HepG2 (cell line): ENCODE data around the gene PPP2R2B. TPM values are rescaled to one million over a fixed set of nuclear protein-coding genes. Genes with fewer than 3 reads are reported as not detected.

ENCODE experiments used
- ATAC-seq: fragments of 200-7000 bp; cut with Tn5 transposase; 3 replicates; pipeline ENCODE4 v1.9.1; 2020; ENCODE audit warnings: mild to moderate bottlenecking, moderate library complexity
- BruUV-seq: library from RNA; stranded (reverse); fragments of 400-500 nt; replicated peaks from 2 replicates; lab custom pipeline; 2021; lab: Mats Ljungman, UMichigan
- CTCF ChIA-PET: fragments of 300-600 bp; formaldehyde crosslinking; extraction: SDS; loops from one replicate; lab custom pipeline; 2021; ENCODE audit warnings: low total read pairs, inconsistent platforms, low intra/inter-chr PET ratio; lab: Yijun Ruan, JAX
- POLR2A ChIA-PET: fragments of 350-600 bp; sonication (Branson Sonifier 250); formaldehyde crosslinking; loops from one replicate; lab custom pipeline; 2020; ENCODE audit warnings: antibody characterized with exemption, inconsistent platforms; lab: Yijun Ruan, JAX
- DNase-seq: peaks from one replicate; pipeline ENCODE4 v3.0.0-alpha.2; 2015; ENCODE audit warnings: low spot score
- FAIRE-seq: peaks from 3 replicates; lab custom pipeline; 2011; peaks lifted over from hg19 to GRCh38; lab: Jason Lieb, UNC
- H2AFZ ChIP-seq: one replicate; pipeline ENCODE4 v1.6.1; 2011; ENCODE audit warnings: low read length, inconsistent platforms
- H3K27ac ChIP-seq: fragments of 300-600 bp; 3 replicates; pipeline ENCODE4 v1.8.0; 2011; ENCODE audit warnings: mixed run types, mild to moderate bottlenecking, mixed read lengths, low read length, inconsistent platforms; ENCODE audit not compliant: insufficient read depth; ENCODE audit errors: extremely low read length
- H3K27me3 ChIP-seq, 2 experiments: fragments of 200-600 bp in 1 of 2; 2 replicates in 1 of 2; 3 replicates in 1 of 2; pipeline versions ENCODE4 v1.6.0 to v1.8.0; 2011; ENCODE audit warnings: low read length in 2 of 2, mild to moderate bottlenecking in 2 of 2, moderate library complexity in 2 of 2, inconsistent platforms in 1 of 2; ENCODE audit not compliant: insufficient read depth in 2 of 2, control insufficient read depth in 1 of 2
- H3K36me3 ChIP-seq, 2 experiments: fragments of 200-600 bp in 1 of 2; replicated peaks in 1 of 2; 2 replicates in 1 of 2; 3 replicates in 1 of 2; pipeline versions ENCODE4 v1.5.1 to v1.8.0; 2011; ENCODE audit warnings: low read length in 2 of 2, inconsistent platforms in 1 of 2; ENCODE audit not compliant: insufficient read depth in 2 of 2, control insufficient read depth in 1 of 2
- H3K4me1 ChIP-seq: 2 replicates; pipeline ENCODE4 v1.5.1; 2012; ENCODE audit warnings: low read length, inconsistent platforms; ENCODE audit not compliant: insufficient read depth
- H3K4me2 ChIP-seq: 2 replicates; pipeline ENCODE4 v1.6.0; 2011; ENCODE audit warnings: low read depth, low read length, inconsistent platforms
- H3K4me3 ChIP-seq, 3 experiments: fragments of 200-600 bp in 1 of 3; sonication (generic), shearing (Covaris generic) in 1 of 3; replicated peaks in 1 of 3; 2 replicates each; pipeline ENCODE4 v1.5.1; 2011 to 2016; ENCODE audit warnings: low read length in 3 of 3, inconsistent platforms in 2 of 3, low read depth in 2 of 3, mild to moderate bottlenecking in 2 of 3, control low read depth in 1 of 3, mixed read lengths in 1 of 3; ENCODE audit not compliant: insufficient read depth in 1 of 3
- H3K79me2 ChIP-seq: one replicate; pipeline ENCODE4 v1.6.1; 2011; ENCODE audit warnings: low read length, inconsistent platforms; ENCODE audit not compliant: insufficient read depth
- H3K9ac ChIP-seq: 2 replicates; pipeline ENCODE4 v1.6.0; 2011; ENCODE audit warnings: mild to moderate bottlenecking, low read depth, low read length, inconsistent platforms; ENCODE audit not compliant: insufficient read depth
- H3K9me3 ChIP-seq: 2 replicates; pipeline ENCODE4 v1.5.1; 2012; ENCODE audit warnings: mild to moderate bottlenecking, low read length
- H4K20me1 ChIP-seq: 2 replicates; pipeline ENCODE4 v1.6.0; 2011; ENCODE audit warnings: inconsistent platforms, mild to moderate bottlenecking, low read length, moderate library complexity; ENCODE audit not compliant: insufficient read depth
- AGO2 ChIP-seq: fragments of 200-400 bp; formaldehyde crosslinking; optimal IDR thresholded peaks from 2 replicates; pipeline ENCODE3; 2017; ENCODE audit warnings: mild to moderate bottlenecking, low read depth, low read length, moderate library complexity
- LCORL ChIP-seq, 2 experiments: fragments of 450-650 bp in 1 of 2; sonication (generic) in 1 of 2; formaldehyde crosslinking in 1 of 2; IDR thresholded peaks; 2 replicates each; pipeline versions ENCODE4 v1.5.0 to v1.6.1; 2017 to 2020; ENCODE audit warnings: antibody characterized with exemption in 1 of 2, missing genetic modification reagents in 1 of 2
- SALL2 ChIP-seq: sonication (generic); formaldehyde crosslinking; IDR thresholded peaks from 2 replicates; pipeline ENCODE4 v1.8.1; 2023; ENCODE audit warnings: mild to moderate bottlenecking, missing genetic modification reagents, inconsistent platforms
- SOX6 ChIP-seq, 2 experiments: fragments of 450-650 bp in 1 of 2; sonication (generic) in 1 of 2; formaldehyde crosslinking in 1 of 2; IDR thresholded peaks; 2 replicates each; pipeline versions ENCODE4 v1.4.0 to v1.6.1; 2017 to 2020; ENCODE audit warnings: antibody characterized with exemption in 1 of 2, mild to moderate bottlenecking in 1 of 2, missing genetic modification reagents in 1 of 2
- U2AF1 ChIP-seq: fragments of 200-400 bp; formaldehyde crosslinking; optimal IDR thresholded peaks from 2 replicates; pipeline ENCODE3; 2017; ENCODE audit warnings: mild to moderate bottlenecking, low read depth, low read length
- ZBTB21 ChIP-seq: sonication (generic); formaldehyde crosslinking; IDR thresholded peaks from 2 replicates; pipeline ENCODE4 v1.4.0; 2020; ENCODE audit warnings: missing genetic modification reagents
- ZNF274 ChIP-seq: sonication (generic); formaldehyde crosslinking; IDR thresholded peaks from 2 replicates; pipeline ENCODE4 v1.5.1; 2020; ENCODE audit warnings: mild to moderate bottlenecking, missing genetic modification reagents
- ZNF30 ChIP-seq: sonication (generic); formaldehyde crosslinking; IDR thresholded peaks from 2 replicates; pipeline ENCODE4 v1.5.0; 2020; ENCODE audit warnings: mild to moderate bottlenecking, missing genetic modification reagents
- ZNF577 ChIP-seq: sonication (generic); formaldehyde crosslinking; IDR thresholded peaks from 2 replicates; pipeline ENCODE4 v1.4.0; 2020; ENCODE audit warnings: mild to moderate bottlenecking, low read depth, missing genetic modification reagents, borderline replicate concordance
- WGBS: methylation state at CpG from one replicate; pipeline ENCODE4 v1.1.6; 2017; ENCODE audit warnings: low lambda C conversion rate; 5-methylcytosine and 5-hydroxymethylcytosine counted together
- in situ Hi-C: cut with HindIII; loops from 2 replicates; pipeline ENCODE4 v1.10.0; 2017; ENCODE audit warnings: low pct_unique_long_range_greater_than_20kb; ENCODE audit not compliant: extremely low pct_ligation_motif_present
- intact Hi-C: fragments of 100-400 bp; cut with micrococcal nuclease; formaldehyde crosslinking; loops from one replicate; pipeline ENCODE4 v1.10.0; 2022; ENCODE audit not compliant: unreplicated experiment
- polyA plus RNA-seq, 8 experiments: library from polyadenylated mRNA; depleted of rRNA in 3 of 8; stranded (reverse) in 7 of 8; unstranded in 1 of 8; fragments of >200 nt; fragmentation: Illumina TruSeq in 4 of 8; extraction: Trizol in 4 of 8; gene quantifications; 2 replicates each; pipeline versions ENCODE4 v1.2.1 to v1.2.3, GENCODE V29; 2011 to 2016; ENCODE audit warnings: low read depth in 4 of 8, missing spikeins in 1 of 8, mixed read lengths in 1 of 8; ENCODE audit not compliant: insufficient read depth in 1 of 8
- total RNA-seq, 5 experiments: library from RNA; depleted of rRNA; stranded (reverse); fragments of >200 nt; fragmentation: Illumina TruSeq; extraction: Trizol; gene quantifications; 2 replicates each; pipeline ENCODE4 v1.2.3, GENCODE V29; 2016; ENCODE audit warnings: low read depth in 1 of 5

The PPP2R2B gene
- total and polyA plus RNA-seq, 2 of the 13 experiments (the other 11 are each of a cell fraction or from before 2014, with no cell fraction given): not detected

GRCh38 chr5:146770980-146771379, 107.6 kb downstream of the PPP2R2B start:
- in situ Hi-C loops (no loop called here), intact Hi-C loops (no loop called here)
- no peak overlapping the region for H3K27ac ChIP-seq
- no peak overlapping the region for H3K9ac ChIP-seq
- POLR2A ChIA-PET: no interaction called here
- TF ChIP-seq ZNF274 (CRISPR knock-in tag) (no peak), ZNF30 (no peak), LCORL (IDR thresholded peaks at IDR 0.05) (no peak), LCORL (CRISPR knock-in tag; IDR thresholded peaks at IDR 0.05) (no peak), ZNF577 (CRISPR knock-in tag) (no peak)
- H3K27me3 ChIP-seq: no peaks in the 10 kb centered on the region
- H3K79me2 ChIP-seq: no peaks in the 10 kb centered on the region
- no peak overlapping the region for H3K4me3 ChIP-seq
- no peak for FAIRE-seq
- BruUV-seq: no TSS peak
- H3K36me3 ChIP-seq: no peaks in the 10 kb centered on the region
- no peak overlapping the region for H3K4me2 ChIP-seq
- no peak for DNase-seq
- H3K4me1 ChIP-seq: peaks cover 19% of the 10 kb centered on the region
- 32% methylated on average over 3 of the region's 3 CpGs for WGBS
- no peaks in the 10 kb centered on the region for H4K20me1 ChIP-seq
- H3K9me3 ChIP-seq: no peaks in the 10 kb centered on the region
- H2AFZ ChIP-seq: no peak overlapping the region
- CTCF ChIA-PET: no interaction called here
- no peak for ATAC-seq

- H3K27me3 ChIP-seq: no peaks in the 10 kb centered on the region
- peaks cover 19% of the 10 kb centered on the region for H3K4me1 ChIP-seq
- in situ Hi-C loops: no loop called here
- ATAC-seq: no peak
- H3K79me2 ChIP-seq: no peaks in the 10 kb centered on the region
- ChIA-PET CTCF (no interaction called here), POLR2A (no interaction called here)
- FAIRE-seq: no peak
- H4K20me1 ChIP-seq: no peaks in the 10 kb centered on the region
- H3K9ac ChIP-seq: no peak overlapping the region
- H3K36me3 ChIP-seq: no peaks in the 10 kb centered on the region
- H3K27ac ChIP-seq: no peak overlapping the region
- H3K9me3 ChIP-seq: no peaks in the 10 kb centered on the region
- H2AFZ ChIP-seq: no peak overlapping the region
- no peak overlapping the region for H3K4me2 ChIP-seq
- 31% methylated on average over 2 of the region's 2 CpGs for WGBS
- H3K4me3 ChIP-seq: no peak overlapping the region
- TF ChIP-seq SOX6 (IDR thresholded peaks at IDR 0.05) (no peak), SOX6 (CRISPR knock-in tag; IDR thresholded peaks at IDR 0.05) (no peak), AGO2 (no peak), U2AF1 (no peak), SALL2 (CRISPR knock-in tag) (no peak), ZBTB21 (CRISPR knock-in tag) (no peak)
- TF ChIP-seq, all 625 proteins: peak for 0
- BruUV-seq: no TSS peak
- intact Hi-C loops: no loop called here
- DNase-seq: no peak
These were observed 108.0 kb downstream of the PPP2R2B start for GRCh38 chr5:146770546-146770945.
